Left lung (tissue), 10 donors: Measurements from ENCODE around the gene MTG2. TPM values are rescaled to one million over a fixed set of nuclear protein-coding genes. Genes with fewer than 3 reads are reported as not detected.

Source experiments
- ATAC-seq: fragments of 200-7000 bp; cut with Tn5 transposase; one replicate; pipeline ENCODE4 v1.9.1; 2020; ENCODE audit warnings: moderate library complexity
- DNase-seq, 4 donors: peaks; one replicate each; pipeline ENCODE4 v3.0.0-alpha.2; 2013 to 2020
- H3K27ac ChIP-seq, 2 donors: fragments of 200-600 bp; sonication (generic) in 1 of 2; one replicate each; pipeline versions ENCODE4 v1.5.0 to v1.8.0; 2020 to 2021
- H3K27me3 ChIP-seq, 2 donors: fragments of 200-600 bp; sonication (generic) in 1 of 2; one replicate each; pipeline versions ENCODE4 v1.5.0 to v1.8.0; 2020 to 2021
- H3K36me3 ChIP-seq, 2 donors: fragments of 200-600 bp; sonication (generic) in 1 of 2; one replicate each; pipeline versions ENCODE4 v1.5.0 to v1.8.0; 2020 to 2021
- H3K4me1 ChIP-seq, 2 donors: fragments of 200-600 bp; one replicate each; pipeline ENCODE4 v1.8.0; 2021
- H3K4me3 ChIP-seq, 2 donors: fragments of 200-600 bp; sonication (generic) in 1 of 2; one replicate each; pipeline versions ENCODE4 v1.5.0 to v1.8.0; 2020 to 2021; ENCODE audit warnings: mild to moderate bottlenecking in 1 of 2
- H3K9me3 ChIP-seq, 2 donors: fragments of 200-600 bp; sonication (generic) in 1 of 2; one replicate each; pipeline versions ENCODE4 v1.5.0 to v1.8.0; 2020 to 2021
- CTCF ChIP-seq, 2 donors: fragments of 200-600 bp; sonication (generic) in 1 of 2; IDR thresholded peaks; one replicate each; pipeline versions ENCODE4 v1.5.0 to v1.8.0; 2021; ENCODE audit warnings: antibody characterized with exemption in 2 of 2
- intact Hi-C, 2 donors: fragments of 100-400 bp; cut with DNase I; formaldehyde crosslinking; loops; one replicate each; pipeline versions ENCODE4 v1.11.2 to v1.14.2; 2022
- polyA plus RNA-seq, 6 donors: library from polyadenylated mRNA; unstranded; fragments of 120-200 nt; gene quantifications; one replicate each; pipeline ENCODE4 v1.2.1, GENCODE V29; 2013; ENCODE audit not compliant: insufficient read length in 6 of 6
- total RNA-seq, 2 donors: library from RNA; stranded (reverse); fragmentation: NEBNext Ultra II Directional; extraction: Animal tissue kit (Norgen Biotek cat#: 25700); gene quantifications; one replicate each; pipeline ENCODE4 v1.2.1, GENCODE V29; 2021
- donor health status: DM: no; HTN: yes; CAD: no.
- donor health status: DM: no; HTN: no; CAD: no.

The MTG2 gene
- total and polyA plus RNA-seq, 8 donors = 25.5 to 34.6 (median 31.2) TPM

GRCh38 chr20:62234339-62234738 is 51.5 kb downstream of the MTG2 start:
- no peaks in the 10 kb centered on the region for H3K9me3 ChIP-seq
- intact Hi-C loops = no loop called here
- H3K4me1 ChIP-seq = peaks cover 3 to 12% of the 10 kb centered on the region in 2 donors
- H3K36me3 ChIP-seq = no peaks in the 10 kb centered on the region
- peak in 2 of 4 donors; percentile 47 to 76 for DNase-seq
- peaks cover 0 to 22% of the 10 kb centered on the region in 2 donors for H3K27me3 ChIP-seq
- no peak for TF ChIP-seq CTCF (IDR thresholded peaks at IDR 0.05)
- no peak overlapping the region for H3K4me3 ChIP-seq
- ATAC-seq = peak; percentile 14
- no peak overlapping the region for H3K27ac ChIP-seq

- H3K27ac ChIP-seq = no peak overlapping the region
Observed at GRCh38 chr20:62235001-62235776, 52.4 kb downstream of the MTG2 start.

GRCh38 chr20:62235777-62236157 is 52.9 kb downstream of the MTG2 start:
- no peak overlapping the region for H3K4me3 ChIP-seq
- TF ChIP-seq CTCF (IDR thresholded peaks at IDR 0.05) = no peak
- no peak for ATAC-seq
- no peak overlapping the region for H3K27ac ChIP-seq
- intact Hi-C loops = no loop called here
- no peaks in the 10 kb centered on the region for H3K36me3 ChIP-seq
- H3K9me3 ChIP-seq = no peaks in the 10 kb centered on the region
- DNase-seq = peak in 1 of 4 donors; percentile 65
- peaks cover 0 to 22% of the 10 kb centered on the region in 2 donors for H3K27me3 ChIP-seq
- H3K4me1 ChIP-seq = peaks cover 9 to 26% of the 10 kb centered on the region in 2 donors

More at GRCh38 chr20:62235001-62235776, 52.4 kb downstream of the MTG2 start:
- peaks cover 0 to 22% of the 10 kb centered on the region in 2 donors for H3K27me3 ChIP-seq
- intact Hi-C loops = no loop called here
- no peaks in the 10 kb centered on the region for H3K36me3 ChIP-seq
- ATAC-seq (no peak), DNase-seq (peak in 1 of 4 donors; percentile 53)
- H3K4me3 ChIP-seq = no peak overlapping the region
- TF ChIP-seq CTCF (IDR thresholded peaks at IDR 0.05) = no peak
- peaks cover 9 to 21% of the 10 kb centered on the region in 2 donors for H3K4me1 ChIP-seq
- no peaks in the 10 kb centered on the region for H3K9me3 ChIP-seq

- H3K27ac ChIP-seq = no peak overlapping the region
- no peak overlapping the region for H3K4me3 ChIP-seq
- no peaks in the 10 kb centered on the region for H3K36me3 ChIP-seq
- ATAC-seq (no peak), DNase-seq (peak in 1 of 4 donors; percentile 29)
- no peaks in the 10 kb centered on the region for H3K9me3 ChIP-seq
- TF ChIP-seq CTCF (IDR thresholded peaks at IDR 0.05) = no peak
- H3K4me1 ChIP-seq = peaks cover 9 to 30% of the 10 kb centered on the region in 2 donors
- H3K27me3 ChIP-seq = peaks cover 0 to 18% of the 10 kb centered on the region in 2 donors
- intact Hi-C loops = no loop called here
Observed at GRCh38 chr20:62236200-62236599, 53.4 kb downstream of the MTG2 start.

GRCh38 chr20:62236766-62237513 is 54.1 kb downstream of the MTG2 start:
- H3K36me3 ChIP-seq = no peaks in the 10 kb centered on the region
- H3K4me1 ChIP-seq = peaks cover 9 to 37% of the 10 kb centered on the region in 2 donors
- TF ChIP-seq CTCF (IDR thresholded peaks at IDR 0.05) = no peak
- no peaks in the 10 kb centered on the region for H3K9me3 ChIP-seq
- intact Hi-C loops = no loop called here
- DNase-seq (peak in 2 of 4 donors; percentile 69 to 73), ATAC-seq (no peak)
- peaks cover 0 to 13% of the 10 kb centered on the region in 2 donors for H3K27me3 ChIP-seq
- no peak overlapping the region for H3K4me3 ChIP-seq
- H3K27ac ChIP-seq = no peak overlapping the region
